GM21423 (cell line): ENCODE results near the gene P2RY8.
"Not testable (repeated sequence)": the region's sequence is repeated elsewhere in the genome, so short reads cannot be mapped to it uniquely, and the experiment has no call there.

Experiments
- ATAC-seq: cut with Tn5 transposase; IDR thresholded peaks from one replicate; pipeline ENCODE4 v1.9.1; 2021; ENCODE audit warnings: mild to moderate bottlenecking, moderate library complexity; ENCODE audit not compliant: unreplicated experiment

The P2RY8 gene

GRCh38 chrX:1521459-1521956 is 15.5 kb downstream of the P2RY8 start:
- peak; percentile 87 for ATAC-seq

- ATAC-seq = no peak
Observed at GRCh38 chrX:1520350-1520749, 16.6 kb downstream of the P2RY8 start.

- ATAC-seq = no peak
Observed at GRCh38 chrX:1519022-1519497, 17.9 kb downstream of the P2RY8 start.

GRCh38 chrX:1518512-1518911 is 18.5 kb downstream of the P2RY8 start:
- no peak for ATAC-seq

GRCh38 chrX:1516596-1517104 is 20.3 kb downstream of the P2RY8 start:
- no peak for ATAC-seq

- no peak for ATAC-seq
Observed at GRCh38 chrX:1511829-1512228, 25.2 kb downstream of the P2RY8 start.

- ATAC-seq = no peak
Observed at GRCh38 chrX:1511150-1511549, 25.8 kb downstream of the P2RY8 start.

- ATAC-seq = peak; percentile 69
Observed at GRCh38 chrX:1507511-1508463, 29.2 kb downstream of the P2RY8 start.

- ATAC-seq = no peak
Observed at GRCh38 chrX:1506916-1507315, 30.1 kb downstream of the P2RY8 start.

GRCh38 chrX:1502853-1503252 is 34.1 kb downstream of the P2RY8 start:
- no peak for ATAC-seq

- ATAC-seq = peak; percentile 53
Observed at GRCh38 chrX:1502241-1502640, 34.7 kb downstream of the P2RY8 start.

- ATAC-seq = peak; percentile 64
Observed at GRCh38 chrX:1500701-1501624, 36.0 kb downstream of the P2RY8 start.

- ATAC-seq = no peak
Observed at GRCh38 chrX:1496076-1496475, 40.9 kb downstream of the P2RY8 start.

GRCh38 chrX:1493877-1494510 is 43.0 kb downstream of the P2RY8 start:
- ATAC-seq = peak; percentile 71

- no peak for ATAC-seq
Observed at GRCh38 chrX:1493412-1493811, 43.6 kb downstream of the P2RY8 start.

GRCh38 chrX:1492421-1493012 is 44.5 kb downstream of the P2RY8 start:
- no peak for ATAC-seq

GRCh38 chrX:1491851-1492349 is 45.1 kb downstream of the P2RY8 start:
- peak; percentile 72 for ATAC-seq

- ATAC-seq = not testable (repeated sequence)
Observed at GRCh38 chrX:1491248-1491647, 45.7 kb downstream of the P2RY8 start.

GRCh38 chrX:1490723-1491122 is 46.3 kb downstream of the P2RY8 start:
- ATAC-seq = not testable (repeated sequence)

- ATAC-seq = not testable (repeated sequence)
Observed at GRCh38 chrX:1489354-1489753, 47.6 kb downstream of the P2RY8 start.
